GM18873 (cell line): ENCODE measurements around the gene PLPP4.

Source experiments
- ATAC-seq: cut with Tn5 transposase; IDR thresholded peaks from one replicate; pipeline ENCODE4 v1.9.1; 2021; ENCODE audit warnings: mild to moderate bottlenecking, moderate library complexity, moderate number of reproducible peaks; ENCODE audit not compliant: unreplicated experiment, low FRiP score

The PLPP4 gene

GRCh38 chr10:120514959-120515358 is 57.9 kb downstream of the PLPP4 start:
- ATAC-seq, result no peak

- ATAC-seq, result no peak
Observed at GRCh38 chr10:120515741-120516140, 58.7 kb downstream of the PLPP4 start.

- ATAC-seq, result no peak
Observed at GRCh38 chr10:120516426-120516825, 59.4 kb downstream of the PLPP4 start.

GRCh38 chr10:120517196-120517595 is 60.2 kb downstream of the PLPP4 start:
- no peak for ATAC-seq

GRCh38 chr10:120517881-120518484 is 61.0 kb downstream of the PLPP4 start:
- ATAC-seq, result no peak

- ATAC-seq, result no peak
Observed at GRCh38 chr10:120521880-120522279, 64.9 kb downstream of the PLPP4 start.

- no peak for ATAC-seq
Observed at GRCh38 chr10:120527691-120528090, 70.7 kb downstream of the PLPP4 start.

- no peak for ATAC-seq
Observed at GRCh38 chr10:120530699-120531098, 73.7 kb downstream of the PLPP4 start.

GRCh38 chr10:120538091-120538490 is 81.1 kb downstream of the PLPP4 start:
- ATAC-seq, result no peak

- ATAC-seq, result no peak
Observed at GRCh38 chr10:120539076-120539475, 82.0 kb downstream of the PLPP4 start.

GRCh38 chr10:120540486-120540885 is 83.5 kb downstream of the PLPP4 start:
- ATAC-seq, result no peak

- ATAC-seq, result no peak
Observed at GRCh38 chr10:120541984-120542383, 85.0 kb downstream of the PLPP4 start.

GRCh38 chr10:120542591-120542990 is 85.6 kb downstream of the PLPP4 start:
- ATAC-seq, result no peak

- no peak for ATAC-seq
Observed at GRCh38 chr10:120543291-120543690, 86.3 kb downstream of the PLPP4 start.

- ATAC-seq, result no peak
Observed at GRCh38 chr10:120548210-120548609, 91.2 kb downstream of the PLPP4 start.

GRCh38 chr10:120552262-120552661 is 95.2 kb downstream of the PLPP4 start:
- ATAC-seq, result no peak

GRCh38 chr10:120553911-120554310 is 96.9 kb downstream of the PLPP4 start:
- no peak for ATAC-seq

- no peak for ATAC-seq
Observed at GRCh38 chr10:120555436-120555835, 98.4 kb downstream of the PLPP4 start.

GRCh38 chr10:120555842-120556532 is 99.0 kb downstream of the PLPP4 start:
- no peak for ATAC-seq

- no peak for ATAC-seq
Observed at GRCh38 chr10:120557311-120557710, 100.3 kb downstream of the PLPP4 start.

- no peak for ATAC-seq
Observed at GRCh38 chr10:120559800-120560199, 102.8 kb downstream of the PLPP4 start.

- no peak for ATAC-seq
Observed at GRCh38 chr10:120562956-120563355, 105.9 kb downstream of the PLPP4 start.
